Measurements from ENCODE around the gene GLT8D1. TPM values are rescaled to one million over a fixed set of nuclear protein-coding genes. Genes with fewer than 3 reads are reported as not detected.
"Not testable (repeated sequence)": the region's sequence is repeated elsewhere in the genome, so short reads cannot be mapped to it uniquely, and the experiment has no call there.

Gene GLT8D1
- total RNA-seq, 2 experiments from 2014 or later: 8.4 to 10.8 TPM

- no peak for DNase-seq
- peaks cover 59% of the 10 kb centered on the region for H3K4me1 Mint-ChIP-seq (ENCODE audit: low read depth)
- CTCF ChIA-PET: no interaction called here
- TF ChIP-seq CTCF (IDR thresholded peaks at IDR 0.05): no peak
- no peaks in the 10 kb centered on the region for H3K9me3 Mint-ChIP-seq
- intact Hi-C loops (cut with DNase I, micrococcal nuclease): no loop called here
- no peak overlapping the region for H3K27ac Mint-ChIP-seq
- Histone ChIP-seq H3K27ac (ENCODE audit: low read depth in 1 of 2, low read length in 2 of 2) (no peak overlapping the region), H3K36me3 (ENCODE audit: insufficient read depth, low read length) (peaks cover 61% of the 10 kb centered on the region), H3K9me3 (ENCODE audit: control insufficient read depth in 1 of 2, insufficient read depth in 1 of 2, low read length in 2 of 2) (no peaks in the 10 kb centered on the region), H3K4me3 (ENCODE audit: low read length) (no peak overlapping the region), H3K27me3 (ENCODE audit: control insufficient read depth in 1 of 2, insufficient read depth in 2 of 2, low read length in 2 of 2) (no peaks in the 10 kb centered on the region), H3K4me1 (ENCODE audit: insufficient read depth, low read length) (peaks cover 7% of the 10 kb centered on the region)
- no peak for ATAC-seq (ENCODE audit: poor library complexity)
- POLR2A ChIA-PET: no interaction called here
- H3K36me3 Mint-ChIP-seq (ENCODE audit: low read depth): peaks cover 71% of the 10 kb centered on the region
- H3K4me3 Mint-ChIP-seq: no peak overlapping the region
- H3K27me3 Mint-ChIP-seq: no peaks in the 10 kb centered on the region
Measured at GRCh38 chr3:52679199-52679538, 26.4 kb downstream of the GLT8D1 start.

- CTCF ChIA-PET: no interaction called here
- ATAC-seq (ENCODE audit: poor library complexity) (no peak), DNase-seq (no peak)
- no peaks in the 10 kb centered on the region for H3K9me3 ChIP-seq (ENCODE audit: control insufficient read depth in 1 of 2, insufficient read depth in 1 of 2, low read length in 2 of 2)
- no peaks in the 10 kb centered on the region for H3K27me3 ChIP-seq (ENCODE audit: control insufficient read depth in 1 of 2, insufficient read depth in 2 of 2, low read length in 2 of 2)
- Mint-ChIP-seq H3K9me3 (no peaks in the 10 kb centered on the region), H3K4me3 (no peak overlapping the region), H3K36me3 (ENCODE audit: low read depth) (peaks cover 71% of the 10 kb centered on the region), H3K27ac (no peak overlapping the region), H3K4me1 (ENCODE audit: low read depth) (peaks cover 54% of the 10 kb centered on the region), H3K27me3 (no peaks in the 10 kb centered on the region)
- TF ChIP-seq CTCF (IDR thresholded peaks at IDR 0.05): no peak
- H3K36me3 ChIP-seq (ENCODE audit: insufficient read depth, low read length): peaks cover 61% of the 10 kb centered on the region
- H3K4me3 ChIP-seq (ENCODE audit: low read length): no peak overlapping the region
- intact Hi-C loops (cut with DNase I, micrococcal nuclease): no loop called here
- POLR2A ChIA-PET: no interaction called here
- H3K27ac ChIP-seq (ENCODE audit: low read depth in 1 of 2, low read length in 2 of 2): no peak overlapping the region
- H3K4me1 ChIP-seq (ENCODE audit: insufficient read depth, low read length): peaks cover 2% of the 10 kb centered on the region
Measured at GRCh38 chr3:52678265-52679198, 27.1 kb downstream of the GLT8D1 start.

GRCh38 chr3:52676201-52676600, 29.4 kb downstream of the GLT8D1 start:
- peaks cover 77% of the 10 kb centered on the region for H3K36me3 Mint-ChIP-seq (ENCODE audit: low read depth)
- H3K9me3 Mint-ChIP-seq: not testable (repeated sequence)

More at GRCh38 chr3:52676201-52676600, 29.4 kb downstream of the GLT8D1 start:
- ATAC-seq (ENCODE audit: poor library complexity); H3K4me1 ChIP-seq (ENCODE audit: insufficient read depth, low read length); CTCF ChIA-PET; DNase-seq; H3K27me3 ChIP-seq (ENCODE audit: control insufficient read depth in 1 of 2, insufficient read depth in 2 of 2, low read length in 2 of 2); H3K27me3 Mint-ChIP-seq; H3K27ac ChIP-seq (ENCODE audit: low read depth in 1 of 2, low read length in 2 of 2); POLR2A ChIA-PET; H3K4me3 Mint-ChIP-seq; H3K9me3 ChIP-seq (ENCODE audit: control insufficient read depth in 1 of 2, insufficient read depth in 1 of 2, low read length in 2 of 2); H3K4me3 ChIP-seq (ENCODE audit: low read length): not testable (repeated sequence)
- H3K36me3 ChIP-seq (ENCODE audit: insufficient read depth, low read length): peaks cover 72% of the 10 kb centered on the region
- Mint-ChIP-seq H3K4me1 (ENCODE audit: low read depth) (peaks cover 51% of the 10 kb centered on the region), H3K27ac (peak overlapping the region; percentile 21)
- intact Hi-C loops (cut with DNase I, micrococcal nuclease): loop anchor here in 1 of 2 experiments (2.0 kb wide), 1 partner anchor 61 kb away; no protein-coding TSS in a partner anchor

All from CD4-positive, alpha-beta T cell (primary cell).